ENCODE data around the gene MAL.

- TF ChIP-seq POLR2A (IDR thresholded peaks at IDR 0.05), result no peak
- no peak for TF ChIP-seq CTCF (IDR thresholded peaks at IDR 0.05)
- TF ChIP-seq EP300 (IDR thresholded peaks at IDR 0.05), result no peak
Observed at GRCh38 chr2:95019572-95019971, 5.9 kb upstream of the MAL start.

Data from tibial nerve (tissue), 4 donors.